ENCODE measurements around the gene LRRC8D.

- TF ChIP-seq CTCF (IDR thresholded peaks at IDR 0.05) (no peak), POLR2A (IDR thresholded peaks at IDR 0.05) (no peak)
Observed at GRCh38 chr1:89939059-89939570, 118.3 kb downstream of the LRRC8D start.

Measured in stomach (tissue), 4 donors.